SK-N-MC (cell line): Measurements from ENCODE around the gene PMPCB.

Experiments
- EZH2 ChIP-seq: fragments of 200-600 bp; sonication (generic); IDR thresholded peaks from one replicate; pipeline ENCODE4 v1.6.1; 2017; ENCODE audit warnings: antibody characterized with exemption
- FOXP2 ChIP-seq: optimal IDR thresholded peaks from 2 replicates; pipeline ENCODE3; 2011; ENCODE audit warnings: mild to moderate bottlenecking, moderate library complexity; ENCODE audit not compliant: insufficient read depth; ENCODE audit errors: extremely low read length, control extremely low read depth
- POLR2AphosphoS5 ChIP-seq: IDR thresholded peaks from 2 replicates; pipeline ENCODE4 v1.6.1; 2012; ENCODE audit warnings: mild to moderate bottlenecking, low read depth, low read length, borderline replicate concordance

DNA sequence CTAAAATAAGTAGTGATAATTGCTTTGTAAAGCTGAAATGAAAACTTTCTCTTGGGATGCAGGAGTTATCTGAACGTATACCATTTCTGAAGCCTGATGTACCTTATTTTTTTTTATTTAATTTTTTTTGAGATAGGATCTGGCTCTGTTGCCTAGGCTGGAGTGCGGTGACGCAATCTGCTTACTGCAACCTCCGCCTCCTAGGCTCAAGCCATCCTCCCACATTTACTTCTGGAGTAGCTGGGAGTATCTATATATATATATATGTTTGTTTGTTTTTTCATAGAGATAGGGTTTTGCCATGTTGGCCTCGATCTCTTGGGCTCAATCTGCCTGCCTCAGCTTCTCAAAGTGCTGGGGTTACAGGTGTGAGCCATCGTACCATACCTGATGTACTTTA lies 2.4 kb downstream of the PMPCB start:
- no peak for TF ChIP-seq POLR2AphosphoS5
- TF ChIP-seq EZH2, result no peak
- TF ChIP-seq FOXP2, result no peak
